Panc1 (cell line): ENCODE data around the gene UBL5.
"Not testable (repeated sequence)": the region's sequence is repeated elsewhere in the genome, so short reads cannot be mapped to it uniquely, and the experiment has no call there.

Source experiments
- POLR2AphosphoS5 ChIP-seq: IDR thresholded peaks from 2 replicates; pipeline ENCODE4 v1.6.1; 2012; ENCODE audit warnings: mild to moderate bottlenecking, low read depth, low read length, moderate library complexity
- TF ChIP-seq, protein P1 (sequence below): fragments of 450-650 bp; IDR thresholded peaks from 2 replicates; pipeline ENCODE4 v1.5.1; 2017; ENCODE audit warnings: mild to moderate bottlenecking

DNA sequence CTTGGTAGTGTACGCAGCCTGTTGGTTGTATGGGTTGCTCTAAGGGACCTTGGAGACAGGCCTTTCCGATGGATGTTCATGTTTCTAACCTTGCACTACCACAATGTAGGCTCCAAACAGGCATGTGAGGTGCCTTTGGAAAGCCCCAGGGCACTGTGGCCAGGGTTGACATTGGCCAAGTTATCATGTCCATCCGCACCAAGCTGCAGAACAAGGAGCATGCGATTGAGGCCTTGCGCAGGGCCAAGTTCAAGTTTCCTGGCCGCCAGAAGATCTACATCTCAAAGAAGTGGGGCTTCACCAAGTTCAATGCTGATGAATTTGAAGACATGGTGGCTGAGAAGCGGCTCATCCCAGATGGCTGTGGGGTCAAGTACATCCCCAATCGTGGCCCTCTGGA is 7.7 kb upstream of the UBL5 start:
- TF ChIP-seq, protein P1, sequence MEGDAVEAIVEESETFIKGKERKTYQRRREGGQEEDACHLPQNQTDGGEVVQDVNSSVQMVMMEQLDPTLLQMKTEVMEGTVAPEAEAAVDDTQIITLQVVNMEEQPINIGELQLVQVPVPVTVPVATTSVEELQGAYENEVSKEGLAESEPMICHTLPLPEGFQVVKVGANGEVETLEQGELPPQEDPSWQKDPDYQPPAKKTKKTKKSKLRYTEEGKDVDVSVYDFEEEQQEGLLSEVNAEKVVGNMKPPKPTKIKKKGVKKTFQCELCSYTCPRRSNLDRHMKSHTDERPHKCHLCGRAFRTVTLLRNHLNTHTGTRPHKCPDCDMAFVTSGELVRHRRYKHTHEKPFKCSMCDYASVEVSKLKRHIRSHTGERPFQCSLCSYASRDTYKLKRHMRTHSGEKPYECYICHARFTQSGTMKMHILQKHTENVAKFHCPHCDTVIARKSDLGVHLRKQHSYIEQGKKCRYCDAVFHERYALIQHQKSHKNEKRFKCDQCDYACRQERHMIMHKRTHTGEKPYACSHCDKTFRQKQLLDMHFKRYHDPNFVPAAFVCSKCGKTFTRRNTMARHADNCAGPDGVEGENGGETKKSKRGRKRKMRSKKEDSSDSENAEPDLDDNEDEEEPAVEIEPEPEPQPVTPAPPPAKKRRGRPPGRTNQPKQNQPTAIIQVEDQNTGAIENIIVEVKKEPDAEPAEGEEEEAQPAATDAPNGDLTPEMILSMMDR, result not testable (repeated sequence)
- not testable (repeated sequence) for TF ChIP-seq POLR2AphosphoS5
